Peyer's patch (tissue), 4 donors: Measurements from ENCODE around the gene MYMK. TPM values are rescaled to one million over a fixed set of nuclear protein-coding genes. Genes with fewer than 3 reads are reported as not detected.

Source experiments
- DNase-seq, 3 donors: peaks; one replicate each; pipeline ENCODE4 v3.0.0-alpha.2; 2017 to 2019
- H3K27ac ChIP-seq, 4 donors: fragments of 200-600 bp; sonication (generic); one replicate each; pipeline ENCODE4 v1.5.1; 2016 to 2019
- H3K27me3 ChIP-seq, 2 donors: fragments of 200-600 bp; sonication (generic); one replicate each; pipeline ENCODE4 v1.5.1; 2019
- H3K36me3 ChIP-seq, 3 donors: fragments of 200-600 bp; sonication (generic); one replicate each; pipeline ENCODE4 v1.5.1; 2016 to 2019
- H3K4me1 ChIP-seq, 4 donors: fragments of 200-600 bp; sonication (generic); one replicate each; pipeline ENCODE4 v1.5.1; 2016 to 2019
- H3K4me3 ChIP-seq, 4 donors: fragments of 200-600 bp; sonication (generic); 1 replicate in 3 of 4; 2 replicates in 1 of 4; pipeline ENCODE4 v1.5.1; 2016 to 2019; ENCODE audit warnings: mild to moderate bottlenecking in 1 of 4
- H3K9me3 ChIP-seq, 4 donors: fragments of 200-600 bp; sonication (generic); one replicate each; pipeline ENCODE4 v1.5.1; 2016 to 2019; ENCODE audit warnings: mild to moderate bottlenecking in 1 of 4
- CTCF ChIP-seq, 6 experiments: fragments of 450-650 bp in 4 of 6; fragments of 200-600 bp in 2 of 6; sonication (generic) in 1 of 6; IDR thresholded peaks; one replicate each; pipeline ENCODE4 v1.5.1; 2017 to 2019; ENCODE audit warnings: antibody characterized with exemption in 6 of 6, mild to moderate bottlenecking in 3 of 6, moderate library complexity in 1 of 6
- POLR2A ChIP-seq, 2 donors: fragments of 450-650 bp; IDR thresholded peaks; one replicate each; pipeline ENCODE4 v1.5.1; 2017; ENCODE audit warnings: antibody characterized with exemption in 2 of 2, mild to moderate bottlenecking in 2 of 2, moderate library complexity in 2 of 2
- total RNA-seq, 4 donors: library from RNA; depleted of rRNA; stranded (reverse); fragments of >200 nt; gene quantifications; one replicate each; pipeline ENCODE4 v1.1.0, GENCODE V29; 2016

The MYMK gene
- total RNA-seq, 4 donors from 2014 or later: not detected

DNA sequence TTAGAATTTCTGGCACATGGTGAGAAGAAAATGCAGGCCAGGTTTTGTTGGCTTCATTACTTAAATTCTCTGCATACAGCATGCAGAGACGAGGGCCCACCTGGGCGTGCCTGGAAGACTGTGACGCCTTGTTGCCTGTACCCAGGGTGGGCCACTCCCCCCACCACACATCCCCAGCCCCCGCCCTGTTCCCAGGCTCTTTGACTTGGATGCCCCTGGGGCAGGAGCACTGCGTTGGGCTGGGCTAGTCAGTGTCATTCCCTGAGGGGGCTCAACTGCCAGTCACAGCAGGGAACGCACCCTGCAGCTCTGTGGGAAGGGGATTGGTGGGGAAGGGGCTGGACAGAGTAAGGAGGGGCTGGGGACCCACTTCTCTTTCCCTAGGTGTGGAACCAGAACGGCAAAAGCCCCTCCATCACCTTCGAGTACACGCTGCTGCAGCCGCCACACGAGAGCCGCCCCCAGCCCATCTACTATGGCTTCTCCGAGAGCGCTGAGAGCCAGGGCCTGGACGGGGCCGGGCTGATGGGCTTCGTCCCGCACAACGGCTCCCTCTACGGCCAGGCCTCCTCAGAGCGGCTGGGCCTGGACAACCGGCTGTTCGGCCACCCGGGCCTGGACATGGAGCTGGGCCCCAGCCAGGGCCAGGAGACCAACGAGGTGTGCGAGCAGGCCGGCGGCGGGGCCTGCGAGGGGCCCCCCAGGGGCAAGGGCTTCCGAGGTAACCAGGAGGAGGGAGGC lies 29.4 kb upstream of the MYMK start:
- Histone ChIP-seq H3K36me3 (no peaks in the 10 kb centered on the region), H3K4me3 (no peak overlapping the region), H3K27ac (no peak overlapping the region), H3K4me1 (peaks cover 0 to 13% (median 0%) of the 10 kb centered on the region in 4 donors), H3K27me3 (no peaks in the 10 kb centered on the region), H3K9me3 (no peaks in the 10 kb centered on the region)
- no peak for DNase-seq
- TF ChIP-seq CTCF (IDR thresholded peaks at IDR 0.05): no peak
- TF ChIP-seq POLR2A (IDR thresholded peaks at IDR 0.05): no peak

GRCh38 chr9:133553123-133553522 lies 28.4 kb upstream of the MYMK start:
- DNase-seq: no peak
- H3K36me3 ChIP-seq: no peaks in the 10 kb centered on the region
- H3K27me3 ChIP-seq: no peaks in the 10 kb centered on the region
- no peak for TF ChIP-seq CTCF (IDR thresholded peaks at IDR 0.05)
- TF ChIP-seq POLR2A (IDR thresholded peaks at IDR 0.05): no peak
- no peaks in the 10 kb centered on the region for H3K9me3 ChIP-seq
- peaks cover 0 to 7% (median 0%) of the 10 kb centered on the region in 4 donors for H3K4me1 ChIP-seq
- no peak overlapping the region for H3K4me3 ChIP-seq
- no peak overlapping the region for H3K27ac ChIP-seq

DNA sequence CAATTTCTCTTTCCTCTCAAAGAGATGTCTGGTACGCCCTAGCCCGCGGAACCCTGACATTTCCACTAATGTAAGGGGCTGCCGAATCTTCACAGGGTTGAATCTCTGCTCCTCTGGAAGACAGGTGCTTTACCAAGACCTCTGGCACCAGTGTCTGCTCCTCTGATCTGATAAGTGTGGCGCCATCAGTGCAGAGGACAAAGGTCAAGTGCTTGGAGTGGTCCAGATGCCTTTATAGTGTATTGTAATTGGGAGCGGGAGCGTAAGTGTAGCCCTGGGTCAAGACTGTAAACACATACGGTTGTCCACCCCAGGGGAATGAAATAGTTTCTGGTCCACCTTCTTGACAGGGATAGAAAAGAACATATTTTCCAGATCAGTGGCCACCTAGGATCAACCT lies 27.5 kb upstream of the MYMK start:
- TF ChIP-seq POLR2A (IDR thresholded peaks at IDR 0.05) (no peak), CTCF (IDR thresholded peaks at IDR 0.05) (no peak)
- Histone ChIP-seq H3K4me3 (no peak overlapping the region), H3K27ac (no peak overlapping the region), H3K9me3 (no peaks in the 10 kb centered on the region), H3K4me1 (no peaks in the 10 kb centered on the region), H3K27me3 (no peaks in the 10 kb centered on the region), H3K36me3 (no peaks in the 10 kb centered on the region)
- DNase-seq: no peak

DNA sequence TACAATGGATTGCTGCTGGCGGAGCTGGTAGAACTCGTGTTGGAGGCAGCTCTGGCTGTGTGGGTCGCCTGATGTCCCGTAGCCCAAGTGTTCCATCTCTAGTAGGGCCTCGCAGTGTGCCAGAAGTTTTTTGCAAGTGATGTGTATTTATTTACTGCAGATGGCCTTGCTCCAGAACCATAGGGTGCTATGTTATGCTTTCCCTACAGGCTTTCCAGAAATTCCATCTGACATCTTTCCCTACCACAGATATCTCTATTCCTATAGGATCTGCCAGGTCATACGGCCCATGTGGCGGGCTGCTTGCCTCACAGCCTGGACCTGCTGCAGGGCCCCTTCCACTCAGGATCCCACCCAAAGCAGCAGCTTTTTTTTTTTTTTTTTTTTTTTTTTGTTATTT lies 26.7 kb upstream of the MYMK start:
- Histone ChIP-seq H3K9me3 (no peaks in the 10 kb centered on the region), H3K27me3 (no peaks in the 10 kb centered on the region), H3K27ac (no peak overlapping the region), H3K4me3 (no peak overlapping the region), H3K36me3 (no peaks in the 10 kb centered on the region), H3K4me1 (no peaks in the 10 kb centered on the region)
- no peak for DNase-seq
- TF ChIP-seq POLR2A (IDR thresholded peaks at IDR 0.05) (no peak), CTCF (IDR thresholded peaks at IDR 0.05) (no peak)

- Histone ChIP-seq H3K36me3 (no peaks in the 10 kb centered on the region), H3K27ac (no peak overlapping the region), H3K27me3 (no peaks in the 10 kb centered on the region), H3K4me3 (no peak overlapping the region), H3K4me1 (no peaks in the 10 kb centered on the region), H3K9me3 (no peaks in the 10 kb centered on the region)
- DNase-seq: no peak
- no peak for TF ChIP-seq POLR2A (IDR thresholded peaks at IDR 0.05)
- no peak for TF ChIP-seq CTCF (IDR thresholded peaks at IDR 0.05)
Measured at GRCh38 chr9:133547116-133547515, 22.4 kb upstream of the MYMK start.
